Panc1 (cell line): ENCODE measurements around the gene KRT6A. TPM values are rescaled to one million over a fixed set of nuclear protein-coding genes. Genes with fewer than 3 reads are reported as not detected.

ENCODE experiments used
- ATAC-seq: fragments of 200-7000 bp; cut with Tn5 transposase; 2 replicates; pipeline ENCODE4 v1.9.1; 2020; ENCODE audit warnings: mild to moderate bottlenecking, moderate library complexity
- BruUV-seq: library from RNA; stranded (reverse); fragments of 400-500 nt; replicated peaks from 2 replicates; lab custom pipeline; 2021; lab: Mats Ljungman, UMichigan
- CTCF ChIA-PET: fragments of 300-600 bp; sonication (Branson Sonifier 250); formaldehyde crosslinking; loops from one replicate; lab custom pipeline; 2022; ENCODE audit warnings: antibody characterized with exemption; lab: Charles Lee
- POLR2A ChIA-PET: fragments of 300-600 bp; sonication (Branson Sonifier 250); formaldehyde crosslinking; loops from one replicate; lab custom pipeline; 2022; ENCODE audit warnings: antibody characterized with exemption; lab: Charles Lee
- DNase-seq: peaks from one replicate; pipeline ENCODE4 v3.0.0-alpha.2; 2010; ENCODE audit warnings: low read depth, low spot score
- H3K27ac ChIP-seq: 2 replicates; pipeline ENCODE4 v1.5.1; 2011; ENCODE audit warnings: mild to moderate bottlenecking, low read length, inconsistent platforms
- H3K27me3 ChIP-seq: fragments of 200-500 bp; sonication (Bioruptor generic); 2 replicates; pipeline ENCODE4 v1.6.0; 2014; ENCODE audit warnings: low read length, inconsistent platforms; ENCODE audit not compliant: control insufficient read depth, insufficient read depth
- H3K36me3 ChIP-seq: fragments of 200-500 bp; sonication (Bioruptor generic); 2 replicates; pipeline ENCODE4 v1.5.1; 2014; ENCODE audit warnings: inconsistent platforms, mild to moderate bottlenecking, low read length, moderate library complexity; ENCODE audit not compliant: control insufficient read depth, insufficient read depth
- H3K4me1 ChIP-seq: 2 replicates; pipeline ENCODE4 v1.5.1; 2011; ENCODE audit warnings: inconsistent platforms, mild to moderate bottlenecking, low read length, moderate library complexity; ENCODE audit not compliant: control insufficient read depth, insufficient read depth
- H3K4me3 ChIP-seq, 2 experiments: 2 replicates each; pipeline ENCODE4 v1.5.1; 2011 to 2012; ENCODE audit warnings: low read depth in 2 of 2, low read length in 2 of 2, mild to moderate bottlenecking in 2 of 2, inconsistent platforms in 1 of 2, moderate library complexity in 1 of 2
- H3K9me3 ChIP-seq: fragments of 200-500 bp; sonication (Bioruptor generic); 2 replicates; pipeline ENCODE4 v1.5.1; 2014; ENCODE audit warnings: low read depth, mild to moderate bottlenecking, inconsistent platforms, low read length, moderate library complexity; ENCODE audit not compliant: control insufficient read depth, insufficient read depth
- POLR2AphosphoS5 ChIP-seq: IDR thresholded peaks from 2 replicates; pipeline ENCODE4 v1.6.1; 2012; ENCODE audit warnings: mild to moderate bottlenecking, low read depth, low read length, moderate library complexity
- SIN3A ChIP-seq: IDR thresholded peaks from 2 replicates; pipeline ENCODE4 v1.6.1; 2012; ENCODE audit warnings: low read depth, mild to moderate bottlenecking, low read length, moderate library complexity, borderline replicate concordance; ENCODE audit not compliant: insufficient read depth
- TCF7L2 ChIP-seq: IDR thresholded peaks from 2 replicates; pipeline ENCODE4 v1.6.1; 2011; ENCODE audit warnings: mild to moderate bottlenecking, low read depth, low read length, inconsistent platforms
- in situ Hi-C: cut with HindIII; loops from 2 replicates; pipeline ENCODE4 v1.10.0; 2016; ENCODE audit warnings: low sequenced_read_pairs, low pct_unique_long_range_greater_than_20kb
- intact Hi-C: fragments of 100-400 bp; cut with micrococcal nuclease; formaldehyde crosslinking; loops from one replicate; pipeline ENCODE4 v1.10.0; 2022; ENCODE audit not compliant: unreplicated experiment
- total RNA-seq: library from RNA; stranded (reverse); gene quantifications from one replicate; pipeline ENCODE4 v1.2.1, GENCODE V29; 2021; ENCODE audit not compliant: unreplicated experiment
- TF ChIP-seq, protein P1 (sequence below): fragments of 450-650 bp; IDR thresholded peaks from 2 replicates; pipeline ENCODE4 v1.5.1; 2017; ENCODE audit warnings: mild to moderate bottlenecking
- TF ChIP-seq, protein P2 (sequence below), 2 experiments: IDR thresholded peaks; 2 replicates each; pipeline ENCODE4 v1.6.1; 2011 to 2012; ENCODE audit warnings: low read depth in 2 of 2, control low read depth in 1 of 2, low read length in 1 of 2, mild to moderate bottlenecking in 1 of 2, moderate library complexity in 1 of 2; ENCODE audit not compliant: insufficient read depth in 1 of 2

KRT6A gene
- total RNA-seq, 1 experiment from 2014 or later = not detected

DNA sequence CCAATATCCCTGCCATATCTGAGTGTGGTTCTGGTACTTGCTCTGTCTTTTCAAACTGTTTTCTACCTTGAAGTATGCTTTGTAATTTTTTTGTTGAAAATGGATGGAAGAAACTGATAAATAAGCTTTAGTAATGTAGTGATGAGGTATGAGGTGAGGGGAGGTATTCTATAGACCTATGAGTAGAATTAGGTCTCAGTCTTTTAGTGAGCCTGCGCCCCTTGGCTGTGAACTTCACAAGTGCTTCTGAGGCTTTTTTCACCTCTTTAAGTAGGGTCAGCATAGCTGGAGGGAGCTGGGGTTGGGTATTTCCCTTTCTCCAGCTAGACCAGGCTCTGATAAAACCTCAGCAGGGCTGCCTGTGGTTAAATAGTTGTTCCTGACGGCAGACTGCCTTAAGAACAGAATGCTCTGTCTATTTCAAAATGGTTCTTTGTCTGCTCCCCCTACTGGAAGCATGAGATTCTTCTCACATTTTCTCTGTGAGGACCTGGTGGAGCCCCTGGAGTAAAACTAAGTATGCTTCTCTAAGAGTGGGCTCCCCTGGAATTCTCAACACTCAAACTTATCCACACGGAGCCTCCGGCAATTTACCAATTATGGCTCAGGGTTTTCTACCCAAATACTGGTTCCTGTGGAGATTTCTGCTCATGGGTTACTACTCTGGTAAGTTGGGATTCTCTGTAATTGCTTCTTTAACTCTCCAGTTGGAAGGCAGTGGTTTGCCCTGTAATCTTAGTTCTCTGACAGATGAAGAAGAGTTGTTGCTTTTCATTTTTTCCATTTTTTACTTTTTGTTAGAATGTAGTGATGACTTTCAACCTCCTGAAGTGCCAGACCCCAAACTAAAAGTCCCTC lies 14.0 kb upstream of the KRT6A start:
- ChIA-PET POLR2A (no interaction called here), CTCF (no interaction called here)
- H3K4me3 ChIP-seq = no peak overlapping the region
- peaks cover 4% of the 10 kb centered on the region; the same call in 1 of the 2 replicates for H3K9me3 ChIP-seq
- in situ Hi-C loops = no loop called here
- no peak for TF ChIP-seq TCF7L2
- TF ChIP-seq, protein P1, sequence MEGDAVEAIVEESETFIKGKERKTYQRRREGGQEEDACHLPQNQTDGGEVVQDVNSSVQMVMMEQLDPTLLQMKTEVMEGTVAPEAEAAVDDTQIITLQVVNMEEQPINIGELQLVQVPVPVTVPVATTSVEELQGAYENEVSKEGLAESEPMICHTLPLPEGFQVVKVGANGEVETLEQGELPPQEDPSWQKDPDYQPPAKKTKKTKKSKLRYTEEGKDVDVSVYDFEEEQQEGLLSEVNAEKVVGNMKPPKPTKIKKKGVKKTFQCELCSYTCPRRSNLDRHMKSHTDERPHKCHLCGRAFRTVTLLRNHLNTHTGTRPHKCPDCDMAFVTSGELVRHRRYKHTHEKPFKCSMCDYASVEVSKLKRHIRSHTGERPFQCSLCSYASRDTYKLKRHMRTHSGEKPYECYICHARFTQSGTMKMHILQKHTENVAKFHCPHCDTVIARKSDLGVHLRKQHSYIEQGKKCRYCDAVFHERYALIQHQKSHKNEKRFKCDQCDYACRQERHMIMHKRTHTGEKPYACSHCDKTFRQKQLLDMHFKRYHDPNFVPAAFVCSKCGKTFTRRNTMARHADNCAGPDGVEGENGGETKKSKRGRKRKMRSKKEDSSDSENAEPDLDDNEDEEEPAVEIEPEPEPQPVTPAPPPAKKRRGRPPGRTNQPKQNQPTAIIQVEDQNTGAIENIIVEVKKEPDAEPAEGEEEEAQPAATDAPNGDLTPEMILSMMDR = peak; percentile 79
- H3K4me1 ChIP-seq = no peaks in the 10 kb centered on the region
- ATAC-seq (peak; percentile 85), DNase-seq (peak; percentile 20)
- no peak overlapping the region for H3K27ac ChIP-seq
- no TSS peak for BruUV-seq
- no peaks in the 10 kb centered on the region for H3K36me3 ChIP-seq
- peaks cover 8% of the 10 kb centered on the region for H3K27me3 ChIP-seq
- intact Hi-C loops = loop anchor here (5.0 kb wide), 1 partner anchor 115 kb away; no protein-coding TSS in a partner anchor

DNA sequence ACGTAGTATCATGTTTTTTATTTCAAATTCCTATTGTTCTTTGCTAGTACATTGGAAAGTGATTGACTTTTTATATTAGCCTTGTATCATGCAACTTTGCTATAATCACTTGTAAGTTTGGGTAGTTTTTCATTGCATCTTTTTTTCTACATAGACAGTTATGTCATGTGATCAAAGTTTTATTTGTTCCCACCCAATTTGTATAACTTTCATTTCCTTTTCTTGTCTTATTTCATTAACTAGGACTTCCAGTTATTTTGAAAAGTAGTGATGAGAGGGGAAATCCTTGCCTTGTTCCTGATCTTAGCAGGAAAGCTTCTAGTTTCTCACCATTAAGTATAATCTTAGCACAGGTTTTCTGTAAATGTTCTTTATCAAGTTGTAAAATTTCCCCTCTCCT lies 9.8 kb upstream of the KRT6A start:
- POLR2A ChIA-PET = no interaction called here
- DNase-seq = no peak
- H3K27ac ChIP-seq = no peak overlapping the region
- intact Hi-C loops (no loop called here), in situ Hi-C loops (no loop called here)
- ATAC-seq = no peak
- H3K4me3 ChIP-seq = no peak overlapping the region
- H3K27me3 ChIP-seq = peaks cover 9% of the 10 kb centered on the region
- TF ChIP-seq, protein P2, sequence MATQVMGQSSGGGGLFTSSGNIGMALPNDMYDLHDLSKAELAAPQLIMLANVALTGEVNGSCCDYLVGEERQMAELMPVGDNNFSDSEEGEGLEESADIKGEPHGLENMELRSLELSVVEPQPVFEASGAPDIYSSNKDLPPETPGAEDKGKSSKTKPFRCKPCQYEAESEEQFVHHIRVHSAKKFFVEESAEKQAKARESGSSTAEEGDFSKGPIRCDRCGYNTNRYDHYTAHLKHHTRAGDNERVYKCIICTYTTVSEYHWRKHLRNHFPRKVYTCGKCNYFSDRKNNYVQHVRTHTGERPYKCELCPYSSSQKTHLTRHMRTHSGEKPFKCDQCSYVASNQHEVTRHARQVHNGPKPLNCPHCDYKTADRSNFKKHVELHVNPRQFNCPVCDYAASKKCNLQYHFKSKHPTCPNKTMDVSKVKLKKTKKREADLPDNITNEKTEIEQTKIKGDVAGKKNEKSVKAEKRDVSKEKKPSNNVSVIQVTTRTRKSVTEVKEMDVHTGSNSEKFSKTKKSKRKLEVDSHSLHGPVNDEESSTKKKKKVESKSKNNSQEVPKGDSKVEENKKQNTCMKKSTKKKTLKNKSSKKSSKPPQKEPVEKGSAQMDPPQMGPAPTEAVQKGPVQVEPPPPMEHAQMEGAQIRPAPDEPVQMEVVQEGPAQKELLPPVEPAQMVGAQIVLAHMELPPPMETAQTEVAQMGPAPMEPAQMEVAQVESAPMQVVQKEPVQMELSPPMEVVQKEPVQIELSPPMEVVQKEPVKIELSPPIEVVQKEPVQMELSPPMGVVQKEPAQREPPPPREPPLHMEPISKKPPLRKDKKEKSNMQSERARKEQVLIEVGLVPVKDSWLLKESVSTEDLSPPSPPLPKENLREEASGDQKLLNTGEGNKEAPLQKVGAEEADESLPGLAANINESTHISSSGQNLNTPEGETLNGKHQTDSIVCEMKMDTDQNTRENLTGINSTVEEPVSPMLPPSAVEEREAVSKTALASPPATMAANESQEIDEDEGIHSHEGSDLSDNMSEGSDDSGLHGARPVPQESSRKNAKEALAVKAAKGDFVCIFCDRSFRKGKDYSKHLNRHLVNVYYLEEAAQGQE (IDR thresholded peaks at IDR 0.05; ENCODE audit: insufficient read depth in 1 of 2, low read depth in 2 of 2, low read length in 1 of 2) = no peak
- TF ChIP-seq TCF7L2 = no peak
- TF ChIP-seq, protein P1 = no peak
- no peak for TF ChIP-seq SIN3A
- TF ChIP-seq POLR2AphosphoS5 = no peak
- no peaks in the 10 kb centered on the region for H3K4me1 ChIP-seq
- CTCF ChIA-PET = no interaction called here
- no TSS peak for BruUV-seq
- H3K9me3 ChIP-seq = no peaks in the 10 kb centered on the region
- no peaks in the 10 kb centered on the region for H3K36me3 ChIP-seq
